ENCODE measurements around the gene STK38.

The STK38 gene

GRCh38 chr6:36478051-36478526 is 69.2 kb downstream of the STK38 start:
- WGBS, 2 donors (ENCODE audit: extremely low coverage in 2 of 2, insufficient read length in 2 of 2, insufficient replicate concordance in 1 of 2), result no CpG with 5 or more reads among the region's 2 CpGs

GRCh38 chr6:36469946-36470345 is 77.3 kb downstream of the STK38 start:
- no peak overlapping the region for H3K4me2 ChIP-seq (ENCODE audit: insufficient read depth, low read length, poor library complexity, severe bottlenecking)
- no CpG with 5 or more reads among the region's 3 CpGs for WGBS, 2 donors (ENCODE audit: extremely low coverage in 2 of 2, insufficient read length in 2 of 2, insufficient replicate concordance in 1 of 2)
- no peak overlapping the region for H2BK120ac ChIP-seq (ENCODE audit: low read depth, low read length)
- no peak overlapping the region for H3K18ac ChIP-seq (ENCODE audit: low read length)
- H3K4ac ChIP-seq (ENCODE audit: low read length), result no peak overlapping the region
- no peaks in the 10 kb centered on the region for H3K9me3 ChIP-seq (replicated peaks in 1 of 2; ENCODE audit: control insufficient read depth in 2 of 2, insufficient read depth in 1 of 2, low read depth in 1 of 2, low read length in 2 of 2)
- H3K23ac ChIP-seq (ENCODE audit: low read depth, low read length, poor library complexity), result no peak overlapping the region
- DNase-seq (ENCODE audit: low spot score), result no peak
- H3K4me3 ChIP-seq (ENCODE audit: low read length in 2 of 2), result no peak overlapping the region
- H3K27ac ChIP-seq (replicated peaks; ENCODE audit: low read length), result no peak overlapping the region
- no peak overlapping the region for H2BK15ac ChIP-seq (ENCODE audit: low read length)
- no peak overlapping the region for H2BK5ac ChIP-seq (ENCODE audit: low read length)
- no peak overlapping the region for H4K8ac ChIP-seq (ENCODE audit: low read depth, low read length)
- no peaks in the 10 kb centered on the region for H3K27me3 ChIP-seq (ENCODE audit: control insufficient read depth in 3 of 3, insufficient read depth in 3 of 3, low read depth in 1 of 3, low read length in 3 of 3)
- H2BK12ac ChIP-seq (ENCODE audit: low read length), result no peak overlapping the region
- H2AK5ac ChIP-seq (ENCODE audit: low read depth, low read length), result no peak overlapping the region
- no peak overlapping the region for H3K14ac ChIP-seq (ENCODE audit: low read length)
- H3K9ac ChIP-seq (ENCODE audit: low read depth, low read length, poor library complexity), result no peak overlapping the region
- no peak overlapping the region for H2AFZ ChIP-seq (ENCODE audit: low read length)
- peaks cover 4 to 45% of the 10 kb centered on the region in 2 donors for H3K36me3 ChIP-seq (replicated peaks in 1 of 2; ENCODE audit: control insufficient read depth in 2 of 2, insufficient read depth in 2 of 2, low read length in 2 of 2)
- H3K79me1 ChIP-seq (ENCODE audit: low read depth, low read length), result no peaks in the 10 kb centered on the region
- H4K91ac ChIP-seq (ENCODE audit: low read depth, low read length, poor library complexity), result no peak overlapping the region
- H3K4me1 ChIP-seq (ENCODE audit: control insufficient read depth in 2 of 2, insufficient read depth in 1 of 2, low read depth in 1 of 2, low read length in 2 of 2), result no peaks in the 10 kb centered on the region

More at GRCh38 chr6:36478051-36478526, 69.2 kb downstream of the STK38 start:
- peaks cover 6 to 84% of the 10 kb centered on the region in 2 donors for H3K36me3 ChIP-seq (replicated peaks in 1 of 2; ENCODE audit: control insufficient read depth in 2 of 2, insufficient read depth in 2 of 2, low read length in 2 of 2)
- H2BK15ac ChIP-seq (ENCODE audit: low read length), result no peak overlapping the region
- H2BK5ac ChIP-seq (ENCODE audit: low read length), result no peak overlapping the region
- no peak overlapping the region for H4K8ac ChIP-seq (ENCODE audit: low read depth, low read length)
- no peak overlapping the region for H3K4ac ChIP-seq (ENCODE audit: low read length)
- H3K27ac ChIP-seq (replicated peaks; ENCODE audit: low read length), result no peak overlapping the region
- DNase-seq (ENCODE audit: low spot score), result no peak
- H3K23ac ChIP-seq (ENCODE audit: low read depth, low read length, poor library complexity), result no peak overlapping the region
- no peak overlapping the region for H3K4me3 ChIP-seq (ENCODE audit: low read length in 2 of 2)
- H4K91ac ChIP-seq (ENCODE audit: low read depth, low read length, poor library complexity), result no peak overlapping the region
- H2AFZ ChIP-seq (ENCODE audit: low read length), result no peak overlapping the region
- H3K27me3 ChIP-seq (ENCODE audit: control insufficient read depth in 3 of 3, insufficient read depth in 3 of 3, low read depth in 1 of 3, low read length in 3 of 3), result no peaks in the 10 kb centered on the region
- no peaks in the 10 kb centered on the region for H3K4me1 ChIP-seq (ENCODE audit: control insufficient read depth in 2 of 2, insufficient read depth in 1 of 2, low read depth in 1 of 2, low read length in 2 of 2)
- H2BK12ac ChIP-seq (ENCODE audit: low read length), result no peak overlapping the region
- H3K14ac ChIP-seq (ENCODE audit: low read length), result no peak overlapping the region
- H3K79me1 ChIP-seq (ENCODE audit: low read depth, low read length), result no peaks in the 10 kb centered on the region
- H3K18ac ChIP-seq (ENCODE audit: low read length), result no peak overlapping the region
- no peaks in the 10 kb centered on the region for H3K9me3 ChIP-seq (replicated peaks in 1 of 2; ENCODE audit: control insufficient read depth in 2 of 2, insufficient read depth in 1 of 2, low read depth in 1 of 2, low read length in 2 of 2)
- no peak overlapping the region for H3K4me2 ChIP-seq (ENCODE audit: insufficient read depth, low read length, poor library complexity, severe bottlenecking)
- no peak overlapping the region for H3K9ac ChIP-seq (ENCODE audit: low read depth, low read length, poor library complexity)
- H2BK120ac ChIP-seq (ENCODE audit: low read depth, low read length), result no peak overlapping the region
- no peak overlapping the region for H2AK5ac ChIP-seq (ENCODE audit: low read depth, low read length)

- Histone ChIP-seq H3K36me3 (replicated peaks in 1 of 2; ENCODE audit: control insufficient read depth in 2 of 2, insufficient read depth in 2 of 2, low read length in 2 of 2) (peaks cover 4 to 37% of the 10 kb centered on the region in 2 donors), H3K4ac (ENCODE audit: low read length) (no peak overlapping the region)
- WGBS, 2 donors (ENCODE audit: extremely low coverage in 2 of 2, insufficient read length in 2 of 2, insufficient replicate concordance in 1 of 2), result no CpG with 5 or more reads among the region's 6 CpGs
Observed at GRCh38 chr6:36469148-36469661, 78.1 kb downstream of the STK38 start.

GRCh38 chr6:36467625-36468024 is 79.7 kb downstream of the STK38 start:
- H3K27ac ChIP-seq (replicated peaks; ENCODE audit: low read length), result no peak overlapping the region

More at GRCh38 chr6:36469148-36469661, 78.1 kb downstream of the STK38 start:
- Histone ChIP-seq H3K14ac (ENCODE audit: low read length) (no peak overlapping the region), H3K9me3 (replicated peaks in 1 of 2; ENCODE audit: control insufficient read depth in 2 of 2, insufficient read depth in 1 of 2, low read depth in 1 of 2, low read length in 2 of 2) (no peaks in the 10 kb centered on the region), H2BK12ac (ENCODE audit: low read length) (no peak overlapping the region), H3K23ac (ENCODE audit: low read depth, low read length, poor library complexity) (no peak overlapping the region), H3K27ac (replicated peaks; ENCODE audit: low read length) (no peak overlapping the region), H3K27me3 (ENCODE audit: control insufficient read depth in 3 of 3, insufficient read depth in 3 of 3, low read depth in 1 of 3, low read length in 3 of 3) (no peaks in the 10 kb centered on the region), H2BK5ac (ENCODE audit: low read length) (no peak overlapping the region), H4K8ac (ENCODE audit: low read depth, low read length) (no peak overlapping the region), H4K91ac (ENCODE audit: low read depth, low read length, poor library complexity) (no peak overlapping the region), H3K18ac (ENCODE audit: low read length) (no peak overlapping the region), H3K4me3 (ENCODE audit: low read length in 2 of 2) (no peak overlapping the region), H2AK5ac (ENCODE audit: low read depth, low read length) (no peak overlapping the region), H3K4me2 (ENCODE audit: insufficient read depth, low read length, poor library complexity, severe bottlenecking) (no peak overlapping the region), H3K9ac (ENCODE audit: low read depth, low read length, poor library complexity) (no peak overlapping the region), H2BK15ac (ENCODE audit: low read length) (no peak overlapping the region), H2BK120ac (ENCODE audit: low read depth, low read length) (no peak overlapping the region), H2AFZ (ENCODE audit: low read length) (no peak overlapping the region), H3K79me1 (ENCODE audit: low read depth, low read length) (no peaks in the 10 kb centered on the region), H3K4me1 (ENCODE audit: control insufficient read depth in 2 of 2, insufficient read depth in 1 of 2, low read depth in 1 of 2, low read length in 2 of 2) (no peaks in the 10 kb centered on the region)
- no peak for DNase-seq (ENCODE audit: low spot score)

More at GRCh38 chr6:36467625-36468024, 79.7 kb downstream of the STK38 start:
- no peaks in the 10 kb centered on the region for H3K79me1 ChIP-seq (ENCODE audit: low read depth, low read length)
- H3K4me1 ChIP-seq (ENCODE audit: control insufficient read depth in 2 of 2, insufficient read depth in 1 of 2, low read depth in 1 of 2, low read length in 2 of 2), result no peaks in the 10 kb centered on the region
- DNase-seq (ENCODE audit: low spot score), result no peak
- H2BK15ac ChIP-seq (ENCODE audit: low read length), result no peak overlapping the region
- H3K36me3 ChIP-seq (replicated peaks in 1 of 2; ENCODE audit: control insufficient read depth in 2 of 2, insufficient read depth in 2 of 2, low read length in 2 of 2), result peaks cover 6 to 36% of the 10 kb centered on the region in 2 donors
- H3K9ac ChIP-seq (ENCODE audit: low read depth, low read length, poor library complexity), result no peak overlapping the region
- no peak overlapping the region for H3K4me2 ChIP-seq (ENCODE audit: insufficient read depth, low read length, poor library complexity, severe bottlenecking)
- no peak overlapping the region for H2BK5ac ChIP-seq (ENCODE audit: low read length)
- no peak overlapping the region for H4K8ac ChIP-seq (ENCODE audit: low read depth, low read length)
- no peak overlapping the region for H4K91ac ChIP-seq (ENCODE audit: low read depth, low read length, poor library complexity)
- no CpG with 5 or more reads among the region's 3 CpGs for WGBS, 2 donors (ENCODE audit: extremely low coverage in 2 of 2, insufficient read length in 2 of 2, insufficient replicate concordance in 1 of 2)
- no peak overlapping the region for H2AK5ac ChIP-seq (ENCODE audit: low read depth, low read length)
- no peak overlapping the region for H3K4me3 ChIP-seq (ENCODE audit: low read length in 2 of 2)
- no peak overlapping the region for H3K14ac ChIP-seq (ENCODE audit: low read length)
- H2BK120ac ChIP-seq (ENCODE audit: low read depth, low read length), result no peak overlapping the region
- H2BK12ac ChIP-seq (ENCODE audit: low read length), result no peak overlapping the region
- H3K4ac ChIP-seq (ENCODE audit: low read length), result no peak overlapping the region
- no peak overlapping the region for H2AFZ ChIP-seq (ENCODE audit: low read length)
- no peak overlapping the region for H3K18ac ChIP-seq (ENCODE audit: low read length)
- H3K23ac ChIP-seq (ENCODE audit: low read depth, low read length, poor library complexity), result no peak overlapping the region
- no peaks in the 10 kb centered on the region for H3K27me3 ChIP-seq (ENCODE audit: control insufficient read depth in 3 of 3, insufficient read depth in 3 of 3, low read depth in 1 of 3, low read length in 3 of 3)
- H3K9me3 ChIP-seq (replicated peaks in 1 of 2; ENCODE audit: control insufficient read depth in 2 of 2, insufficient read depth in 1 of 2, low read depth in 1 of 2, low read length in 2 of 2), result peaks cover 0 to under 1% of the 10 kb centered on the region in 2 donors
